ENCODE results near the gene RPRM. TPM values are rescaled to one million over a fixed set of nuclear protein-coding genes. Genes with fewer than 3 reads are reported as not detected.

Gene RPRM
- total RNA-seq (under 1 TPM in 1 of 10 donors, not detected in 9; 0.16 TPM), polyA plus RNA-seq (under 1 TPM in 1 of 2 donors, not detected in 1; 0.03 TPM)
- long read RNA-seq, donor 1 = 0 reads
- long read RNA-seq, donor 2 = 0 reads
- long read RNA-seq, donor 3 = 0 reads

- Histone ChIP-seq H3K9me3 (no peaks in the 10 kb centered on the region), H3K4me3 (peak within 1 kb of the TSS; percentile 16 to 59 (median 52)), H3K27me3 (peaks cover 11 to 98% (median 84%) of the 10 kb centered on the region in 7 donors), H3K4me1 (peaks cover 7 to 31% (median 27%) of the 10 kb centered on the region in 9 donors), H3K27ac (no peak within 1 kb of the TSS), H3K36me3 (no peaks in the 10 kb centered on the region)
- intact Hi-C loops (cut with DNase I) = loop anchor here in 4 of 10 donors (10.0 kb wide), 2 partner anchors 614 to 734 kb away; no protein-coding TSS in a partner anchor
- peak; percentile 87 to 95 (median 91) for ATAC-seq
- WGBS, 2 donors = 1 to 2% methylated on average over 85 to 93 of the region's 93 CpGs
- peak; percentile 46 to 73 for DNase-seq
- peak; percentile 66 to 92 (median 87) for TF ChIP-seq CTCF (IDR thresholded peaks at IDR 0.05)
Observed at GRCh38 chr2:153478289-153479261, at the start of gene RPRM. Gene RPRM (minus strand): TSS chr2:153478762. CDS start chr2:153478565, 197 bp downstream.

DNA sequence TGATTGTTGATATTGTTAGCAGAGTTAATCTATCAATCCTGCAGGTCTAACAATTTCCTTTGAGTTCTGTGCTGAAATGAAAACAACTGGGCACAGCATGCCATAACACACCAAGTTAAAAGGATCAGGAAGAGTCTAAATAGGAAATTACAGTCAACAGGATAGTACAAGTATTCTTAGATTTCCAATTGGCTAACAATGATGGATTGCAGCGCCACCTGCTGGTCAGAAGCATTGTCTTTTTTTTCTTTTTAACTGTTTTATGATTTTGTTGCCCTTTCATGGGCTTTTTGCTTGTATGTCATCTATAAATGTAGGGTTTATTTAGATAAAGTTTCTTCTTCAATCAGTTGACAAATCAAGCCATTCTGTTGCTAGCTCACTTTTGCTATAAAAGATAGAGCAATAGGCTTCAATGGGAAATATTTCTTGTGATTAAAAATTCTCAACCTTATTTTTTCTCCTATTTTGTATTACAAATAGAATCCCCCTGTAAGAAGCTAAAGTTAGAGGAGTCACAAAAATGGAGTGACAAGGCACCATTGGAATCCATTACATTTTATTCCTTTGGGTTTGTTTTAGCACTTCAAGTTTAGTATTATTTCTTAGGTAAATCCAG is 40.8 kb upstream of the RPRM start:
- Histone ChIP-seq H3K4me3 (no peak overlapping the region), H3K9me3 (no peaks in the 10 kb centered on the region), H3K36me3 (no peaks in the 10 kb centered on the region), H3K4me1 (no peaks in the 10 kb centered on the region), H3K27ac (no peak overlapping the region), H3K27me3 (peaks cover 0 to 3% (median 0%) of the 10 kb centered on the region in 7 donors)
- intact Hi-C loops (cut with DNase I) = loop anchor here in 2 of 10 donors (10.0 kb wide), 1 partner anchor 1485 kb away; no protein-coding TSS in a partner anchor
- no peak for ATAC-seq
- TF ChIP-seq CTCF (IDR thresholded peaks at IDR 0.05) = peak; percentile 54 to 86 (median 70)
- peak in 1 of 2 donors; percentile 20 for DNase-seq
- WGBS, 2 donors = 0% methylated on average over 1 of the region's 1 CpG

DNA sequence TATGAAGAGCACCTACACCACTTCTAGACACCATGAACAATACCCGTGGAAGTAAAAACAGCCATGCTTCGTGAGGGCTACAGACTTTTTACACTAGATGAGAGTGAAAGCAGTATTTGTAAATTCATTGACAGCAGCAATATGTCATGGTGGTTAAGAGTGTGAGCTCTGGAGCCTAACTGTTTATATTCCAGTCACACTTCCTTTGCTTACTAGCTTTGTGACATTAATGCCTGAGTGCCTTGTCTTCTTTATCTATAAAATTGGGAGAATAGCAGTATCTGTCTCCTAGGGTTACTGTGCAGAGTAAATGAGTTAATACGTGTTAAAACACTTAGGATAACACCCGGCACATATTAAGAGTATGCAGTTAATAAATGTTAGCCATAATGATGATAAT is 33.8 kb upstream of the RPRM start:
- intact Hi-C loops (cut with DNase I) = loop anchor here in 2 of 10 donors (10.0 kb wide), 1 partner anchor 1478 kb away; no protein-coding TSS in a partner anchor
- Histone ChIP-seq H3K27me3 (peaks cover 0 to 9% (median 0%) of the 10 kb centered on the region in 7 donors), H3K36me3 (no peaks in the 10 kb centered on the region), H3K27ac (no peak overlapping the region), H3K9me3 (peaks cover 0 to 11% (median 0%) of the 10 kb centered on the region in 11 donors), H3K4me3 (no peak overlapping the region), H3K4me1 (no peaks in the 10 kb centered on the region)
- DNase-seq (no peak), ATAC-seq (no peak)
- WGBS, 2 donors = 82% methylated on average over 4 of the region's 4 CpGs
- TF ChIP-seq CTCF (IDR thresholded peaks at IDR 0.05) = no peak

- Histone ChIP-seq H3K27ac (no peak overlapping the region), H3K9me3 (peaks cover 0 to 24% (median 5%) of the 10 kb centered on the region in 11 donors), H3K4me1 (no peaks in the 10 kb centered on the region), H3K4me3 (no peak overlapping the region), H3K27me3 (peaks cover 0 to 9% (median 0%) of the 10 kb centered on the region in 7 donors), H3K36me3 (no peaks in the 10 kb centered on the region)
- intact Hi-C loops (cut with DNase I) = loop anchor here in 2 of 10 donors (10.0 kb wide), 1 partner anchor 1476 kb away; no protein-coding TSS in a partner anchor
- TF ChIP-seq CTCF (IDR thresholded peaks at IDR 0.05) = no peak
- 73 to 74% methylated on average over 4 of the region's 4 CpGs for WGBS, 2 donors
- DNase-seq (no peak), ATAC-seq (no peak)
Observed at GRCh38 chr2:153510996-153511395, 32.4 kb upstream of the RPRM start.

Measured in heart right ventricle (tissue), 16 donors.